Ovary (tissue), 3 donors: ENCODE data around the gene LYPD3.

Source experiments
- EP300 ChIP-seq: sonication (generic); formaldehyde crosslinking; IDR thresholded peaks from one replicate; pipeline ENCODE4 v1.6.1; 2017; ENCODE audit warnings: antibody characterized with exemption
- POLR2A ChIP-seq: fragments of 450-650 bp; IDR thresholded peaks from one replicate; pipeline ENCODE4 v1.6.1; 2017; ENCODE audit warnings: antibody characterized with exemption, mild to moderate bottlenecking, moderate library complexity
- TF ChIP-seq, protein P1 (sequence below), 3 donors: fragments of 450-650 bp in 2 of 3; fragments of 200-600 bp in 1 of 3; IDR thresholded peaks; one replicate each; pipeline versions ENCODE4 v1.5.1 to v1.8.0; 2016 to 2022; ENCODE audit warnings: antibody characterized with exemption in 3 of 3, mild to moderate bottlenecking in 1 of 3
- donor health status: DM: no; HTN: no; CAD: no.

DNA sequence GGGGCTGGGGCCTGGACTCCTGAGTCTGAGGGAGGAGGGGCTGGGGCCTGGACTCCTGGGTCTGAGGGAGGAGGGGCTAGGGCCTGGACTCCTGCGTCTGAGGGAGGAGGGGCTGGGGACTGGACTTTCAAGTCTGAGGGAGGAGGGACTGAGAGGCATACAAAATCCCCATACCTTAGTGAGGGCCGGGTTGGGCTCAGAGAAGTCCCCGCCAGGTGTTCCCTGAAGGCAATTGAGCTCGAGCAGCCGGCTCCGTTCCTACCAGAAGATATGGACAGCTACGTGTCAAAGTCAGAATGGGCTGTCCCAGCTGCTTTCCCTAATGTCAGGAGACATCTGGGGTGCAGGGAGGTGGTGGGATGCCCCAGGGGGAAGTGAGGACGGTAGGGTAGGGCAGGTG is 29.7 kb upstream of the LYPD3 start:
- no peak for TF ChIP-seq EP300
- TF ChIP-seq POLR2A = no peak
- TF ChIP-seq, protein P1, sequence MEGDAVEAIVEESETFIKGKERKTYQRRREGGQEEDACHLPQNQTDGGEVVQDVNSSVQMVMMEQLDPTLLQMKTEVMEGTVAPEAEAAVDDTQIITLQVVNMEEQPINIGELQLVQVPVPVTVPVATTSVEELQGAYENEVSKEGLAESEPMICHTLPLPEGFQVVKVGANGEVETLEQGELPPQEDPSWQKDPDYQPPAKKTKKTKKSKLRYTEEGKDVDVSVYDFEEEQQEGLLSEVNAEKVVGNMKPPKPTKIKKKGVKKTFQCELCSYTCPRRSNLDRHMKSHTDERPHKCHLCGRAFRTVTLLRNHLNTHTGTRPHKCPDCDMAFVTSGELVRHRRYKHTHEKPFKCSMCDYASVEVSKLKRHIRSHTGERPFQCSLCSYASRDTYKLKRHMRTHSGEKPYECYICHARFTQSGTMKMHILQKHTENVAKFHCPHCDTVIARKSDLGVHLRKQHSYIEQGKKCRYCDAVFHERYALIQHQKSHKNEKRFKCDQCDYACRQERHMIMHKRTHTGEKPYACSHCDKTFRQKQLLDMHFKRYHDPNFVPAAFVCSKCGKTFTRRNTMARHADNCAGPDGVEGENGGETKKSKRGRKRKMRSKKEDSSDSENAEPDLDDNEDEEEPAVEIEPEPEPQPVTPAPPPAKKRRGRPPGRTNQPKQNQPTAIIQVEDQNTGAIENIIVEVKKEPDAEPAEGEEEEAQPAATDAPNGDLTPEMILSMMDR (IDR thresholded peaks at IDR 0.05) = no peak
